ENCODE results near the gene JCHAIN. TPM values are rescaled to one million over a fixed set of nuclear protein-coding genes. Genes with fewer than 3 reads are reported as not detected.

JCHAIN gene
- total RNA-seq, 1 donor: 2.2 TPM

GRCh38 chr4:70634482-70634881, 31.8 kb downstream of the JCHAIN start:
- TF ChIP-seq, protein P1, sequence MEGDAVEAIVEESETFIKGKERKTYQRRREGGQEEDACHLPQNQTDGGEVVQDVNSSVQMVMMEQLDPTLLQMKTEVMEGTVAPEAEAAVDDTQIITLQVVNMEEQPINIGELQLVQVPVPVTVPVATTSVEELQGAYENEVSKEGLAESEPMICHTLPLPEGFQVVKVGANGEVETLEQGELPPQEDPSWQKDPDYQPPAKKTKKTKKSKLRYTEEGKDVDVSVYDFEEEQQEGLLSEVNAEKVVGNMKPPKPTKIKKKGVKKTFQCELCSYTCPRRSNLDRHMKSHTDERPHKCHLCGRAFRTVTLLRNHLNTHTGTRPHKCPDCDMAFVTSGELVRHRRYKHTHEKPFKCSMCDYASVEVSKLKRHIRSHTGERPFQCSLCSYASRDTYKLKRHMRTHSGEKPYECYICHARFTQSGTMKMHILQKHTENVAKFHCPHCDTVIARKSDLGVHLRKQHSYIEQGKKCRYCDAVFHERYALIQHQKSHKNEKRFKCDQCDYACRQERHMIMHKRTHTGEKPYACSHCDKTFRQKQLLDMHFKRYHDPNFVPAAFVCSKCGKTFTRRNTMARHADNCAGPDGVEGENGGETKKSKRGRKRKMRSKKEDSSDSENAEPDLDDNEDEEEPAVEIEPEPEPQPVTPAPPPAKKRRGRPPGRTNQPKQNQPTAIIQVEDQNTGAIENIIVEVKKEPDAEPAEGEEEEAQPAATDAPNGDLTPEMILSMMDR (IDR thresholded peaks at IDR 0.05; ENCODE audit: extremely low read depth, low read depth, low read length): no peak
- Histone ChIP-seq H4K20me1 (ENCODE audit: insufficient read depth, low read length) (no peaks in the 10 kb centered on the region), H3K4me3 (ENCODE audit: insufficient read depth, low read length) (no peak overlapping the region), H3K4me1 (ENCODE audit: insufficient read depth, low read length) (no peaks in the 10 kb centered on the region), H3K36me3 (ENCODE audit: insufficient read depth, low read length) (no peaks in the 10 kb centered on the region), H3K79me2 (ENCODE audit: insufficient read depth, low read length) (no peaks in the 10 kb centered on the region), H3K27me3 (ENCODE audit: insufficient read depth, low read length) (no peaks in the 10 kb centered on the region), H3K27ac (ENCODE audit: low read depth, low read length) (no peak overlapping the region), H3K9me3 (ENCODE audit: low read depth, low read length) (no peaks in the 10 kb centered on the region), H3K4me2 (ENCODE audit: insufficient read depth, low read length) (no peak overlapping the region), H2AFZ (ENCODE audit: low read length) (no peak overlapping the region)
- DNase-seq (ENCODE audit: insufficient read length, low spot score, missing footprints): no peak

DNA sequence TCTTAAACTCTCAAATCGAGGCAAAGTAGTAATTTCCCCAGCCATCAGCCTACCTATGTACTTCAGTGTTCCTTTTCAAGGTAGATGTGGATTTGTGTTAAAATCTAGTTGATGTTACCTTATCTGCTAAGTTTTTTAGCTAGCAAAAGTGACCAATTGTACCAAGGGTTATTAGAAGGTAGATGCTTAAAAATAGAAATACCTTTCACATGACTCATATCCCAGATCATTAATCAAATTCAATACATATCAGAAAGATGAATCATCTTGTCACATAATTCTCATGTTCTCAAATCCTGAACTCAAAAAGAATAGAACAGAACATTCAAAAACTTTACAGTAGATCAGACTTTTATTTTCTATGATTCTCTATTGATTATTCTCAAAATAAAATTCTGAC, 34.3 kb downstream of the JCHAIN start:
- Histone ChIP-seq H3K27me3 (ENCODE audit: insufficient read depth, low read length) (no peaks in the 10 kb centered on the region), H3K4me1 (ENCODE audit: insufficient read depth, low read length) (no peaks in the 10 kb centered on the region), H3K36me3 (ENCODE audit: insufficient read depth, low read length) (no peaks in the 10 kb centered on the region), H3K27ac (ENCODE audit: low read depth, low read length) (no peak overlapping the region), H3K9me3 (ENCODE audit: low read depth, low read length) (no peaks in the 10 kb centered on the region), H3K4me2 (ENCODE audit: insufficient read depth, low read length) (no peak overlapping the region), H2AFZ (ENCODE audit: low read length) (no peak overlapping the region), H3K4me3 (ENCODE audit: insufficient read depth, low read length) (no peak overlapping the region), H3K79me2 (ENCODE audit: insufficient read depth, low read length) (no peaks in the 10 kb centered on the region), H4K20me1 (ENCODE audit: insufficient read depth, low read length) (no peaks in the 10 kb centered on the region)
- no peak for DNase-seq (ENCODE audit: insufficient read length, low spot score, missing footprints)
- TF ChIP-seq, protein P1 (IDR thresholded peaks at IDR 0.05; ENCODE audit: extremely low read depth, low read depth, low read length): no peak

- no peaks in the 10 kb centered on the region for H3K27me3 ChIP-seq (ENCODE audit: insufficient read depth, low read length)
- no peak for DNase-seq (ENCODE audit: insufficient read length, low spot score, missing footprints)
- no peak overlapping the region for H3K27ac ChIP-seq (ENCODE audit: low read depth, low read length)
- H3K4me1 ChIP-seq (ENCODE audit: insufficient read depth, low read length): no peaks in the 10 kb centered on the region
- no peak overlapping the region for H2AFZ ChIP-seq (ENCODE audit: low read length)
- TF ChIP-seq, protein P1 (IDR thresholded peaks at IDR 0.05; ENCODE audit: extremely low read depth, low read depth, low read length): no peak
- H3K79me2 ChIP-seq (ENCODE audit: insufficient read depth, low read length): no peaks in the 10 kb centered on the region
- no peaks in the 10 kb centered on the region for H4K20me1 ChIP-seq (ENCODE audit: insufficient read depth, low read length)
- no peaks in the 10 kb centered on the region for H3K9me3 ChIP-seq (ENCODE audit: low read depth, low read length)
- no peaks in the 10 kb centered on the region for H3K36me3 ChIP-seq (ENCODE audit: insufficient read depth, low read length)
- H3K4me3 ChIP-seq (ENCODE audit: insufficient read depth, low read length): no peak overlapping the region
- no peak overlapping the region for H3K4me2 ChIP-seq (ENCODE audit: insufficient read depth, low read length)
Observed at GRCh38 chr4:70630162-70630561, 36.1 kb downstream of the JCHAIN start.

GRCh38 chr4:70629469-70630090, 36.7 kb downstream of the JCHAIN start:
- no peak for DNase-seq (ENCODE audit: insufficient read length, low spot score, missing footprints)
- Histone ChIP-seq H3K27me3 (ENCODE audit: insufficient read depth, low read length) (no peaks in the 10 kb centered on the region), H3K27ac (ENCODE audit: low read depth, low read length) (no peak overlapping the region), H3K4me1 (ENCODE audit: insufficient read depth, low read length) (no peaks in the 10 kb centered on the region), H3K36me3 (ENCODE audit: insufficient read depth, low read length) (no peaks in the 10 kb centered on the region), H3K9me3 (ENCODE audit: low read depth, low read length) (no peaks in the 10 kb centered on the region), H2AFZ (ENCODE audit: low read length) (peak overlapping the region; percentile 10), H4K20me1 (ENCODE audit: insufficient read depth, low read length) (no peaks in the 10 kb centered on the region), H3K4me2 (ENCODE audit: insufficient read depth, low read length) (no peak overlapping the region), H3K79me2 (ENCODE audit: insufficient read depth, low read length) (no peaks in the 10 kb centered on the region), H3K4me3 (ENCODE audit: insufficient read depth, low read length) (no peak overlapping the region)
- TF ChIP-seq, protein P1 (IDR thresholded peaks at IDR 0.05; ENCODE audit: extremely low read depth, low read depth, low read length): no peak
